ENCODE measurements around the gene AP2M1.
"Not testable (repeated sequence)": the region's sequence is repeated elsewhere in the genome, so short reads cannot be mapped to it uniquely, and the experiment has no call there.

The AP2M1 gene

GRCh38 chr3:184155644-184156521 lies 18.8 kb upstream of the AP2M1 start:
- H3K36me3 ChIP-seq (ENCODE audit: control insufficient read depth, insufficient read depth, low read length) = no peaks in the 10 kb centered on the region
- peak in 2 of 3 donors; percentile 24 to 25 for DNase-seq
- no peaks in the 10 kb centered on the region for H3K27me3 ChIP-seq (replicated peaks; ENCODE audit: control insufficient read depth, insufficient read depth, low read length, poor library complexity, severe bottlenecking)
- H3K4me3 ChIP-seq (ENCODE audit: insufficient read depth, low read depth, low read length, poor library complexity, severe bottlenecking) = peak overlapping the region; percentile 88
- peaks cover 17% of the 10 kb centered on the region for H3K4me1 ChIP-seq (ENCODE audit: control insufficient read depth, insufficient read depth, low read length, poor library complexity, severe bottlenecking)
- peak overlapping the region; percentile 63 for H3K27ac ChIP-seq (ENCODE audit: insufficient read depth, low read length, poor library complexity, severe bottlenecking)
- no peaks in the 10 kb centered on the region for H3K9me3 ChIP-seq (ENCODE audit: control insufficient read depth, low read length)

GRCh38 chr3:184156522-184156955 lies 18.1 kb upstream of the AP2M1 start:
- H3K9me3 ChIP-seq (ENCODE audit: control insufficient read depth, low read length) = no peaks in the 10 kb centered on the region
- H3K27ac ChIP-seq (ENCODE audit: insufficient read depth, low read length, poor library complexity, severe bottlenecking) = no peak overlapping the region
- H3K27me3 ChIP-seq (replicated peaks; ENCODE audit: control insufficient read depth, insufficient read depth, low read length, poor library complexity, severe bottlenecking) = no peaks in the 10 kb centered on the region
- DNase-seq = no peak
- H3K4me3 ChIP-seq (ENCODE audit: insufficient read depth, low read depth, low read length, poor library complexity, severe bottlenecking) = peak overlapping the region; percentile 88
- H3K4me1 ChIP-seq (ENCODE audit: control insufficient read depth, insufficient read depth, low read length, poor library complexity, severe bottlenecking) = peaks cover 17% of the 10 kb centered on the region
- H3K36me3 ChIP-seq (ENCODE audit: control insufficient read depth, insufficient read depth, low read length) = no peaks in the 10 kb centered on the region

DNA sequence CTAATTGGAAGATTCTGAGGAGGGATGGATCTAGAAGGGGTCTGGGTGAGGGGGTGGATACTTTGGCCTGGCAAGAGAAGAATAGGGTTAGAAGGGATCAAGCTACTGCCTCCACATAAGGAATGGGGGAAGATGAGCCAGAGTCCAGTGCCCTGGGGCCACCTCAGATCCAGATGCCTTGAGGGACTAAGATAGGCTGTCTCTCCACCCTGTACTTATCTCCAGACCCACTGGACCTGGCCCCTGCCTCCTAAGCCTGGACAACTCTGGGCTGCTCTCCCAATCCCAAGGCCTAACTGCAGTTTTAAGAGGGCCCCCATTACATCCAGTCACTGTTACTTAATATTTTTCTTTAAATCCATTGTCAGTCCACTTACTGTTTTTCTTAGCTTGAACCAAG lies 17.4 kb upstream of the AP2M1 start:
- Histone ChIP-seq H3K27ac (ENCODE audit: insufficient read depth, low read length, poor library complexity, severe bottlenecking) (no peak overlapping the region), H3K4me3 (ENCODE audit: insufficient read depth, low read depth, low read length, poor library complexity, severe bottlenecking) (no peak overlapping the region), H3K36me3 (ENCODE audit: control insufficient read depth, insufficient read depth, low read length) (no peaks in the 10 kb centered on the region), H3K9me3 (ENCODE audit: control insufficient read depth, low read length) (no peaks in the 10 kb centered on the region), H3K27me3 (replicated peaks; ENCODE audit: control insufficient read depth, insufficient read depth, low read length, poor library complexity, severe bottlenecking) (no peaks in the 10 kb centered on the region), H3K4me1 (ENCODE audit: control insufficient read depth, insufficient read depth, low read length, poor library complexity, severe bottlenecking) (peaks cover 17% of the 10 kb centered on the region)
- no peak for DNase-seq

GRCh38 chr3:184158404-184158803 lies 16.3 kb upstream of the AP2M1 start:
- Histone ChIP-seq H3K4me3 (ENCODE audit: insufficient read depth, low read depth, low read length, poor library complexity, severe bottlenecking) (no peak overlapping the region), H3K36me3 (ENCODE audit: control insufficient read depth, insufficient read depth, low read length) (peaks cover under 1% of the 10 kb centered on the region), H3K4me1 (ENCODE audit: control insufficient read depth, insufficient read depth, low read length, poor library complexity, severe bottlenecking) (peaks cover 17% of the 10 kb centered on the region), H3K9me3 (ENCODE audit: control insufficient read depth, low read length) (no peaks in the 10 kb centered on the region), H3K27me3 (replicated peaks; ENCODE audit: control insufficient read depth, insufficient read depth, low read length, poor library complexity, severe bottlenecking) (no peaks in the 10 kb centered on the region), H3K27ac (ENCODE audit: insufficient read depth, low read length, poor library complexity, severe bottlenecking) (no peak overlapping the region)
- DNase-seq = no peak

- Histone ChIP-seq H3K27ac (ENCODE audit: insufficient read depth, low read length, poor library complexity, severe bottlenecking) (no peak overlapping the region), H3K9me3 (ENCODE audit: control insufficient read depth, low read length) (no peaks in the 10 kb centered on the region), H3K4me1 (ENCODE audit: control insufficient read depth, insufficient read depth, low read length, poor library complexity, severe bottlenecking) (peaks cover 13% of the 10 kb centered on the region), H3K4me3 (ENCODE audit: insufficient read depth, low read depth, low read length, poor library complexity, severe bottlenecking) (no peak overlapping the region), H3K27me3 (replicated peaks; ENCODE audit: control insufficient read depth, insufficient read depth, low read length, poor library complexity, severe bottlenecking) (no peaks in the 10 kb centered on the region), H3K36me3 (ENCODE audit: control insufficient read depth, insufficient read depth, low read length) (peaks cover 21% of the 10 kb centered on the region)
- DNase-seq = no peak
These were observed 14.2 kb upstream of the AP2M1 start for GRCh38 chr3:184160456-184160855.

- H3K27me3 ChIP-seq (replicated peaks; ENCODE audit: control insufficient read depth, insufficient read depth, low read length, poor library complexity, severe bottlenecking); H3K4me1 ChIP-seq (ENCODE audit: control insufficient read depth, insufficient read depth, low read length, poor library complexity, severe bottlenecking); H3K27ac ChIP-seq (ENCODE audit: insufficient read depth, low read length, poor library complexity, severe bottlenecking); H3K9me3 ChIP-seq (ENCODE audit: control insufficient read depth, low read length); H3K4me3 ChIP-seq (ENCODE audit: insufficient read depth, low read depth, low read length, poor library complexity, severe bottlenecking); DNase-seq: not testable (repeated sequence)
- H3K36me3 ChIP-seq (ENCODE audit: control insufficient read depth, insufficient read depth, low read length) = peaks cover 32% of the 10 kb centered on the region
These were observed 12.0 kb upstream of the AP2M1 start for GRCh38 chr3:184162571-184163070.

GRCh38 chr3:184164648-184165330 lies 9.9 kb upstream of the AP2M1 start:
- H3K4me3 ChIP-seq (ENCODE audit: insufficient read depth, low read depth, low read length, poor library complexity, severe bottlenecking) = no peak overlapping the region
- H3K27ac ChIP-seq (ENCODE audit: insufficient read depth, low read length, poor library complexity, severe bottlenecking) = no peak overlapping the region
- no peaks in the 10 kb centered on the region for H3K4me1 ChIP-seq (ENCODE audit: control insufficient read depth, insufficient read depth, low read length, poor library complexity, severe bottlenecking)
- peaks cover 39% of the 10 kb centered on the region for H3K36me3 ChIP-seq (ENCODE audit: control insufficient read depth, insufficient read depth, low read length)
- DNase-seq = no peak
- H3K9me3 ChIP-seq (ENCODE audit: control insufficient read depth, low read length) = no peaks in the 10 kb centered on the region
- H3K27me3 ChIP-seq (replicated peaks; ENCODE audit: control insufficient read depth, insufficient read depth, low read length, poor library complexity, severe bottlenecking) = no peaks in the 10 kb centered on the region

DNA sequence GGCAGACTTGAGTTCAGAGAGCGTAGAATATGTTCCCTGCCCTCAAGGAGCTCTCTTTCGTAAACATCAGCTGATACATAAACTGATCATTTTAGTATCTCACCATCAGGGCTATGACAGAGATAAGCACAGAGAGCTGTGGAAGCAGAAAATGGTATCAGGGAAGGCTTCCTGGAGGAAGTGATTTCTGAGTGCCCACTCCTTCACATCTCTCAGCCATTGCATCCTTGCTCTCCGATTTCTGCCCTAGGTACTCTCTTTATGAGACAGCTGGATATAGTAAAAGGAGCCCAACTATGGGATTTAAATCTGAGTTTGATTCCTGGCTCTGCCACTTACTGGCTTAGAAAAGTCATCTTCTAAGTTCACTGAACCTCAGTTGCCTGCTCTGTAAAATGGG lies 9.1 kb upstream of the AP2M1 start:
- H3K27ac ChIP-seq (ENCODE audit: insufficient read depth, low read length, poor library complexity, severe bottlenecking) = no peak overlapping the region
- no peak overlapping the region for H3K4me3 ChIP-seq (ENCODE audit: insufficient read depth, low read depth, low read length, poor library complexity, severe bottlenecking)
- no peaks in the 10 kb centered on the region for H3K4me1 ChIP-seq (ENCODE audit: control insufficient read depth, insufficient read depth, low read length, poor library complexity, severe bottlenecking)
- no peaks in the 10 kb centered on the region for H3K27me3 ChIP-seq (replicated peaks; ENCODE audit: control insufficient read depth, insufficient read depth, low read length, poor library complexity, severe bottlenecking)
- H3K36me3 ChIP-seq (ENCODE audit: control insufficient read depth, insufficient read depth, low read length) = peaks cover 39% of the 10 kb centered on the region
- no peaks in the 10 kb centered on the region for H3K9me3 ChIP-seq (ENCODE audit: control insufficient read depth, low read length)
- DNase-seq = no peak

DNA sequence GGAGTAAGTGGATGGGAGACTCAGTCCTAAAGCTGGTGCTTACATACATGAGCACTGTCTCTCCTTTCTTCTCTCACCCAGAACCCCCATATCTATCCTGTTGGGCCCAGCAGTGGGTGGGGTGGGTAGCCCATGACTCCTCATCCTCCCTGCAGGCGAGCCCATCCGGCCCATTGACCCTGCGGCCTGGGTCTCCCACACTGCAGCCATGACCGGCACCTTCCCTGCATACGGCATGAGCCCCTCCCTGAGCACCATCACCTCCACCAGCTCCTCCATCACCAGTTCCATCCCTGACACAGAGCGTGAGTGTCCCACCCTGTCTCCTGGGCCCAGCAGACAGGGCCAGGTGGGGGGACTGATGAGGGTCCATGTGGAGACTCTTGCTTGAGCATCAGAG lies 8.0 kb upstream of the AP2M1 start:
- Histone ChIP-seq H3K36me3 (ENCODE audit: control insufficient read depth, insufficient read depth, low read length) (peaks cover 39% of the 10 kb centered on the region), H3K27me3 (replicated peaks; ENCODE audit: control insufficient read depth, insufficient read depth, low read length, poor library complexity, severe bottlenecking) (no peaks in the 10 kb centered on the region), H3K27ac (ENCODE audit: insufficient read depth, low read length, poor library complexity, severe bottlenecking) (no peak overlapping the region), H3K4me3 (ENCODE audit: insufficient read depth, low read depth, low read length, poor library complexity, severe bottlenecking) (no peak overlapping the region), H3K4me1 (ENCODE audit: control insufficient read depth, insufficient read depth, low read length, poor library complexity, severe bottlenecking) (no peaks in the 10 kb centered on the region), H3K9me3 (ENCODE audit: control insufficient read depth, low read length) (no peaks in the 10 kb centered on the region)
- DNase-seq = no peak

DNA sequence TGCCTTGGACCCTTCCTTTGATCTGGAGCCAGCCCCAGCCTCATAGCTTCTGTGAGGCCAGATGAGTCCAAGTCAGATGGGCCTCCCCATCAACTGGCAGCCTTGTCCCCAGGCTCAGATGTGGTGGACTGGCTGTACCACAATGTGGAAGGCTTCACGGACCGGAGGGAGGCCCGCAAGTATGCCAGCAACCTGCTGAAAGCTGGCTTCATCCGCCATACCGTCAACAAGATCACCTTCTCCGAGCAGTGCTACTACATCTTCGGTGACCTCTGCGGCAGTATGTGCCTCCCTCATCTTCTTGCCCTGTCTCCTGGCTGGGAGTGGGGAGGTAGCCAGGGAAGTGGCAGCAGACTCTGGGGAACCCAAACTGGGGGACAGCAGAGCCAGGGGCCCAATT lies 6.9 kb upstream of the AP2M1 start:
- Histone ChIP-seq H3K4me1 (ENCODE audit: control insufficient read depth, insufficient read depth, low read length, poor library complexity, severe bottlenecking) (no peaks in the 10 kb centered on the region), H3K27me3 (replicated peaks; ENCODE audit: control insufficient read depth, insufficient read depth, low read length, poor library complexity, severe bottlenecking) (no peaks in the 10 kb centered on the region), H3K27ac (ENCODE audit: insufficient read depth, low read length, poor library complexity, severe bottlenecking) (no peak overlapping the region), H3K36me3 (ENCODE audit: control insufficient read depth, insufficient read depth, low read length) (peaks cover 39% of the 10 kb centered on the region), H3K4me3 (ENCODE audit: insufficient read depth, low read depth, low read length, poor library complexity, severe bottlenecking) (no peak overlapping the region), H3K9me3 (ENCODE audit: control insufficient read depth, low read length) (no peaks in the 10 kb centered on the region)
- no peak for DNase-seq

All from effector memory CD4-positive, alpha-beta T cell (primary cell).